Astrocyte of the spinal cord (primary cell): ENCODE measurements around the gene NCLN.

Experiments
- DNase-seq: peaks from one replicate; pipeline ENCODE4 v3.0.0; 2011; ENCODE audit warnings: low read depth, low spot score
- H3K4me3 ChIP-seq: 2 replicates; pipeline ENCODE4 v1.5.1; 2011; ENCODE audit warnings: low read depth, mild to moderate bottlenecking, low read length, moderate library complexity
- in situ Hi-C: cut with HindIII; loops from 2 replicates; pipeline ENCODE4 v1.10.0; 2017; ENCODE audit warnings: low sequenced_read_pairs
- TF ChIP-seq, protein P1 (sequence below): IDR thresholded peaks from 2 replicates; pipeline ENCODE4 v1.5.1; 2012; ENCODE audit warnings: low read depth, mild to moderate bottlenecking, low read length, inconsistent platforms

NCLN gene

DNA sequence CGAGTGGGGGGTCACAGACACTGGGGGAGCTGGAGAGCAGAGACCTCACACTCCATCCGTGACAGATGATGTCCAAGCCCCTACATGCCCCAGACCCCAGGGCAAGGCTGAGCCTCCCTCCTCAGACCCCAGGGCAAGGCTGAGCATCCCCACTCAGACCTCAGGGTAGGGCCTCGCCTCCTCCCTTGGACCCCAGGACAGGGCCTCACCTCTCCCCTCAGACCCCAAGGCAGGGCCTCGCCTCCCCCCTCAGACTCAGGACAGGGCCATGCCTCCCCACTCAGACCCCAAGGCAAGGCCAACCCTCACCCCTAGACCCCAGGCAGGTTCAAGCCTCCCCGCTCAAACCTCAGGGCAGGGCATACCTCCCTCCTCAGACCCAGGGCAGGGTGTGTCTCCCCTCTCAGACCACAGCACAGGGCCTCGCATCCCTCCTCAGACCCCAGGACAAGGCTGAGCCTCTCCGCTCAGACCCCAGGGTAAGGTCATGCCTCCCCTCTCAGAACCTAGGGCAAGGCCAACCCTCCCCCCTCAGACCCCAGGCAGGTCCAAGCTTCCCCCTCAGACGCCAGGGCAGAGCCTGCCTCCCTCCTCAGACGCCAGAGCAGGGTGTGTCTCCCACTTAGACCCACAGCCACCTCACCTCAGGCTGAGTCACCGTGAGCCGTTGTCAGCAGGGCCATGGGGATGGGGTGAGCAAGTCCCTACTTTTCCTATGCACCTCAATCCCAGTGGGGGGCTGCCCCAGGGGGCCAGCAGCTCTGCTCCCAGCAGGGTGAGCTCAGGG lies 8.8 kb upstream of the NCLN start:
- TF ChIP-seq, protein P1, sequence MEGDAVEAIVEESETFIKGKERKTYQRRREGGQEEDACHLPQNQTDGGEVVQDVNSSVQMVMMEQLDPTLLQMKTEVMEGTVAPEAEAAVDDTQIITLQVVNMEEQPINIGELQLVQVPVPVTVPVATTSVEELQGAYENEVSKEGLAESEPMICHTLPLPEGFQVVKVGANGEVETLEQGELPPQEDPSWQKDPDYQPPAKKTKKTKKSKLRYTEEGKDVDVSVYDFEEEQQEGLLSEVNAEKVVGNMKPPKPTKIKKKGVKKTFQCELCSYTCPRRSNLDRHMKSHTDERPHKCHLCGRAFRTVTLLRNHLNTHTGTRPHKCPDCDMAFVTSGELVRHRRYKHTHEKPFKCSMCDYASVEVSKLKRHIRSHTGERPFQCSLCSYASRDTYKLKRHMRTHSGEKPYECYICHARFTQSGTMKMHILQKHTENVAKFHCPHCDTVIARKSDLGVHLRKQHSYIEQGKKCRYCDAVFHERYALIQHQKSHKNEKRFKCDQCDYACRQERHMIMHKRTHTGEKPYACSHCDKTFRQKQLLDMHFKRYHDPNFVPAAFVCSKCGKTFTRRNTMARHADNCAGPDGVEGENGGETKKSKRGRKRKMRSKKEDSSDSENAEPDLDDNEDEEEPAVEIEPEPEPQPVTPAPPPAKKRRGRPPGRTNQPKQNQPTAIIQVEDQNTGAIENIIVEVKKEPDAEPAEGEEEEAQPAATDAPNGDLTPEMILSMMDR, result no peak
- H3K4me3 ChIP-seq, result no peak overlapping the region
- in situ Hi-C loops, result no loop called here
- peak; percentile 43 for DNase-seq

DNA sequence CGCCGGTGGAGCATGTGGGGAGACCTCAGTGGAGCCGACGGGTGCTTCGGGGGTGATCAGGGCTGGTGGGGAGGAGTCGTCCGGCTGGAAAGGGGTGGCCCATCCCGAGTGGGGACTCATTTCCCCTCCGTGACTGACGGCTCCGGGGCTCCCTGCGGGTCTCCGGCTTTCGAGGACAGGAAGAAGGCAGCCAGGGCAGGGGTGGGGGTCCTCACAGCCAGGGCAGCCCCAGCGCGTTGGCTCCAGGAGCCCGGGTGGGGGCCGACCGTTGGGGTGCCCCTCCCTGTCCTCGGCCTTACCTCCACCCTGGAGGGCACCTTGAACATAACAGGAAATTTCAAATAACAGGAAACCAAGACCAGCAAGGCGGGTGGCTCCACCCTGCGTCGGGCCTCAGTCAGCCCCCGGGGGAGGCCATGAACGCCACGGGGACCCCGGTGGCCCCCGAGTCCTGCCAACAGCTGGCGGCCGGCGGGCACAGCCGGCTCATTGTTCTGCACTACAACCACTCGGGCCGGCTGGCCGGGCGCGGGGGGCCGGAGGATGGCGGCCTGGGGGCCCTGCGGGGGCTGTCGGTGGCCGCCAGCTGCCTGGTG lies 7.3 kb upstream of the NCLN start, which contains the start of gene S1PR4:
Gene S1PR4, plus strand, starts transcription at position 393 of the 596 bp plus-strand sequence. Its CDS starts 24 bp downstream, at position 417.
- TF ChIP-seq, protein P1, result no peak
- in situ Hi-C loops, result no loop called here
- no peak for DNase-seq
- H3K4me3 ChIP-seq, result no peak within 1 kb of the TSS

DNA sequence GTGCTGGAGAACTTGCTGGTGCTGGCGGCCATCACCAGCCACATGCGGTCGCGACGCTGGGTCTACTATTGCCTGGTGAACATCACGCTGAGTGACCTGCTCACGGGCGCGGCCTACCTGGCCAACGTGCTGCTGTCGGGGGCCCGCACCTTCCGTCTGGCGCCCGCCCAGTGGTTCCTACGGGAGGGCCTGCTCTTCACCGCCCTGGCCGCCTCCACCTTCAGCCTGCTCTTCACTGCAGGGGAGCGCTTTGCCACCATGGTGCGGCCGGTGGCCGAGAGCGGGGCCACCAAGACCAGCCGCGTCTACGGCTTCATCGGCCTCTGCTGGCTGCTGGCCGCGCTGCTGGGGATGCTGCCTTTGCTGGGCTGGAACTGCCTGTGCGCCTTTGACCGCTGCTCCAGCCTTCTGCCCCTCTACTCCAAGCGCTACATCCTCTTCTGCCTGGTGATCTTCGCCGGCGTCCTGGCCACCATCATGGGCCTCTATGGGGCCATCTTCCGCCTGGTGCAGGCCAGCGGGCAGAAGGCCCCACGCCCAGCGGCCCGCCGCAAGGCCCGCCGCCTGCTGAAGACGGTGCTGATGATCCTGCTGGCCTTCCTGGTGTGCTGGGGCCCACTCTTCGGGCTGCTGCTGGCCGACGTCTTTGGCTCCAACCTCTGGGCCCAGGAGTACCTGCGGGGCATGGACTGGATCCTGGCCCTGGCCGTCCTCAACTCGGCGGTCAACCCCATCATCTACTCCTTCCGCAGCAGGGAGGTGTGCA lies 6.6 kb upstream of the NCLN start:
- no peak overlapping the region for H3K4me3 ChIP-seq
- TF ChIP-seq, protein P1, result no peak
- in situ Hi-C loops, result no loop called here
- DNase-seq, result no peak

DNA sequence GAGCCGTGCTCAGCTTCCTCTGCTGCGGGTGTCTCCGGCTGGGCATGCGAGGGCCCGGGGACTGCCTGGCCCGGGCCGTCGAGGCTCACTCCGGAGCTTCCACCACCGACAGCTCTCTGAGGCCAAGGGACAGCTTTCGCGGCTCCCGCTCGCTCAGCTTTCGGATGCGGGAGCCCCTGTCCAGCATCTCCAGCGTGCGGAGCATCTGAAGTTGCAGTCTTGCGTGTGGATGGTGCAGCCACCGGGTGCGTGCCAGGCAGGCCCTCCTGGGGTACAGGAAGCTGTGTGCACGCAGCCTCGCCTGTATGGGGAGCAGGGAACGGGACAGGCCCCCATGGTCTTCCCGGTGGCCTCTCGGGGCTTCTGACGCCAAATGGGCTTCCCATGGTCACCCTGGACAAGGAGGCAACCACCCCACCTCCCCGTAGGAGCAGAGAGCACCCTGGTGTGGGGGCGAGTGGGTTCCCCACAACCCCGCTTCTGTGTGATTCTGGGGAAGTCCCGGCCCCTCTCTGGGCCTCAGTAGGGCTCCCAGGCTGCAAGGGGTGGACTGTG lies 5.9 kb upstream of the NCLN start:
- DNase-seq, result no peak
- in situ Hi-C loops, result no loop called here
- TF ChIP-seq, protein P1, result no peak
- H3K4me3 ChIP-seq, result no peak overlapping the region

DNA sequence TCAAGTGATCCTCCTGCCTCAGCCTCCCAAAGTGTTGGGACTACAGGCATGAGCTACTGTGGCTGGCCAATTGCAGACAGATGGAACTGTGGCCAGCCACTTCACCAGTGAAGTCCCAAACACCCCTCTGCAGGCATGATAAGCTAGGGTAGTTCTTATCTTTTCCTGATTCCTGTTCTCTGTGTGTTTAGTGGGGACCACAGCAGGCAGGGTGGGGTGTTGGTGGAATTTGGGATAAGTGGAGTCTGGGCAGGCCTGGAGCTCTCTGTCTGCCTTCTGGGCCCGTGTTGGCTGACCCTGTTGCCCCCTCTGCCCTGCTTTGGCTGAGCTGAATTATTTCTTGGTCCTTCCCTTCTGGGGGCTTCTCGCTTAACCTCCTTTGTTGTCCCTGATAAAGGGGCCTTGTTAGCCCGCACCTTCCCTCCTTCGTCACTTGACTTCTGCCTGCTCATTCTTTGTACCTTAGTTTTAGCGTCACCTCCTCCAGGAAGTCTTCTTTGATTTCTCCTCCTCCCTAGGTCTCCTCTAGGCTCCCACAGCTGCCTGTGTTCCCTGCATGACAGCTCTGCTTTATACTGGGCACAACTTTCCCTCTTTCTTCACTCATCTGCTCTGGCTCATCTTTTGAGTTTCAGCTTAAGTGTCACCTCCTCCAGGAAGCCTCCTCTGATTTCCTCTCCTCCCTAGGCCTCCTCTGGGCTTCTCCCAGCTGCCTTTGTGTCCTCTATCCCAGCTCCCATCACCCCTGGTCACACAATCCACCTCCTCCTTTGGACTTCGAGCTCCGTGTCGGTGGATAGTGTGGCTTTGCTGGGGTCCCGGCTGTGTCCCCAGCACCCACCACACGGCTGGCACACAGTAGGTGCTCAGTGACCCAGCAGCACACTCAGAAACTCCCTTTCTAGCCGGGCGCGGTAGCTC lies 1.7 kb upstream of the NCLN start:
- in situ Hi-C loops, result no loop called here
- DNase-seq, result no peak
- no peak overlapping the region for H3K4me3 ChIP-seq
- TF ChIP-seq, protein P1, result no peak
